H9 (cell line): ENCODE measurements around the gene SEMA6A. TPM values are rescaled to one million over a fixed set of nuclear protein-coding genes. Genes with fewer than 3 reads are reported as not detected.

Experiments used
- DNase-seq: peaks from one replicate; pipeline ENCODE4 v3.0.0-alpha.2; 2017
- H2AFZ ChIP-seq: one replicate; pipeline ENCODE4 v1.6.1; 2013; ENCODE audit warnings: mild to moderate bottlenecking, low read length, control low read depth, moderate library complexity
- H2AK5ac ChIP-seq: 2 replicates; pipeline ENCODE4 v1.6.1; 2013; ENCODE audit warnings: low read length, control low read depth, mixed read lengths; ENCODE audit not compliant: insufficient read length
- H2BK120ac ChIP-seq: one replicate; pipeline ENCODE4 v1.6.1; 2013; ENCODE audit warnings: low read depth, mild to moderate bottlenecking, low read length, control low read depth, inconsistent platforms; ENCODE audit not compliant: poor library complexity, severe bottlenecking
- H2BK12ac ChIP-seq: 2 replicates; pipeline ENCODE4 v1.6.1; 2013; ENCODE audit warnings: low read length, control low read depth, mixed read lengths, low read depth; ENCODE audit not compliant: insufficient read length
- H2BK15ac ChIP-seq: 2 replicates; pipeline ENCODE4 v1.6.1; 2013; ENCODE audit warnings: low read depth, low read length, control low read depth
- H2BK20ac ChIP-seq: one replicate; pipeline ENCODE4 v1.6.1; 2013; ENCODE audit warnings: low read depth, mild to moderate bottlenecking, low read length, control low read depth, inconsistent platforms; ENCODE audit not compliant: poor library complexity, severe bottlenecking
- H2BK5ac ChIP-seq: 2 replicates; pipeline ENCODE4 v1.6.1; 2013; ENCODE audit warnings: low read length, control low read depth, mixed read lengths; ENCODE audit not compliant: insufficient read length
- H3K14ac ChIP-seq: 2 replicates; pipeline ENCODE4 v1.6.1; 2013; ENCODE audit warnings: low read length, control low read depth; ENCODE audit not compliant: insufficient read depth
- H3K18ac ChIP-seq: 2 replicates; pipeline ENCODE4 v1.6.1; 2013; ENCODE audit warnings: low read depth, mild to moderate bottlenecking, mixed read lengths, low read length, control low read depth; ENCODE audit not compliant: insufficient read length
- H3K23ac ChIP-seq: 2 replicates; pipeline ENCODE4 v1.6.1; 2013; ENCODE audit warnings: low read length, control low read depth, mixed read lengths, low read depth; ENCODE audit not compliant: insufficient read length
- H3K23me2 ChIP-seq: 2 replicates; pipeline ENCODE4 v1.6.1; 2013; ENCODE audit warnings: low read depth, mild to moderate bottlenecking, mixed read lengths, low read length, control low read depth; ENCODE audit not compliant: insufficient read length, poor library complexity, severe bottlenecking
- H3K27ac ChIP-seq: 2 replicates; pipeline ENCODE4 v1.5.1; 2013; ENCODE audit warnings: low read length, control low read depth, mixed read lengths, low read depth; ENCODE audit not compliant: insufficient read length
- H3K27me3 ChIP-seq: 2 replicates; pipeline ENCODE4 v1.6.1; 2013; ENCODE audit warnings: low read length, control low read depth, inconsistent platforms; ENCODE audit not compliant: insufficient read depth
- H3K4ac ChIP-seq: 2 replicates; pipeline ENCODE4 v1.6.1; 2013; ENCODE audit warnings: low read depth, mild to moderate bottlenecking, control low read depth, inconsistent platforms, low read length, moderate library complexity
- H3K4me1 ChIP-seq: 2 replicates; pipeline ENCODE4 v1.6.1; 2013; ENCODE audit warnings: low read length, control low read depth, inconsistent platforms; ENCODE audit not compliant: insufficient read depth
- H3K4me2 ChIP-seq: 2 replicates; pipeline ENCODE4 v1.6.1; 2013; ENCODE audit warnings: low read length, control low read depth, mixed read lengths; ENCODE audit not compliant: insufficient read length, insufficient read depth
- H3K56ac ChIP-seq: 2 replicates; pipeline ENCODE4 v1.6.1; 2013; ENCODE audit warnings: low read depth, mild to moderate bottlenecking, mixed read lengths, low read length, control low read depth; ENCODE audit not compliant: insufficient read length
- H3K79me1 ChIP-seq: 2 replicates; pipeline ENCODE4 v1.6.1; 2013; ENCODE audit warnings: low read depth, mild to moderate bottlenecking, moderate library complexity, low read length, control low read depth, inconsistent platforms; ENCODE audit not compliant: insufficient read depth, poor library complexity, severe bottlenecking
- H3K79me2 ChIP-seq: 2 replicates; pipeline ENCODE4 v1.6.1; 2013; ENCODE audit warnings: low read length, control low read depth, inconsistent platforms; ENCODE audit not compliant: insufficient read depth
- H3K9ac ChIP-seq: 2 replicates; pipeline ENCODE4 v1.6.1; 2013; ENCODE audit warnings: low read length, control low read depth, mixed read lengths; ENCODE audit not compliant: insufficient read length; ENCODE audit errors: extremely low read depth
- H3K9me3 ChIP-seq: one replicate; pipeline ENCODE4 v1.6.1; 2013; ENCODE audit warnings: low read depth, low read length, inconsistent platforms; ENCODE audit not compliant: control insufficient read depth
- H3T11ph ChIP-seq: one replicate; pipeline ENCODE4 v1.6.1; 2013; ENCODE audit warnings: mild to moderate bottlenecking, low read length, control low read depth, inconsistent platforms
- H4K20me1 ChIP-seq: one replicate; pipeline ENCODE4 v1.6.1; 2013; ENCODE audit not compliant: control insufficient read depth, insufficient read length, insufficient read depth
- H4K5ac ChIP-seq: 2 replicates; pipeline ENCODE4 v1.6.1; 2013; ENCODE audit warnings: low read depth, mild to moderate bottlenecking, mixed read lengths, low read length, control low read depth; ENCODE audit not compliant: insufficient read length
- H4K8ac ChIP-seq: replicated peaks from 2 replicates; pipeline ENCODE4 v1.6.1; 2013; ENCODE audit warnings: low read length, control low read depth, mixed read lengths, low read depth; ENCODE audit not compliant: insufficient read length
- H4K91ac ChIP-seq: 2 replicates; pipeline ENCODE4 v1.6.1; 2013; ENCODE audit warnings: low read depth, mild to moderate bottlenecking, moderate library complexity, mixed read lengths, low read length, control low read depth; ENCODE audit not compliant: insufficient read length
- H3K27ac Mint-ChIP-seq, 3 experiments: 2 replicates in 2 of 3; 3 replicates in 1 of 3; pipeline ENCODE4 v1.8.0; 2020 to 2021; ENCODE audit warnings: mixed read lengths in 3 of 3, mild to moderate bottlenecking in 1 of 3, moderate library complexity in 1 of 3
- H3K27me3 Mint-ChIP-seq: 2 replicates; pipeline ENCODE4 v1.8.0; 2021; ENCODE audit warnings: low read depth, mild to moderate bottlenecking, moderate library complexity, mixed read lengths
- H3K36me3 Mint-ChIP-seq, 3 experiments: 2 replicates in 2 of 3; 3 replicates in 1 of 3; pipeline ENCODE4 v1.8.0; 2020 to 2021; ENCODE audit warnings: low read depth in 3 of 3, mixed read lengths in 3 of 3; ENCODE audit not compliant: insufficient read depth in 1 of 3
- H3K4me1 Mint-ChIP-seq, 2 experiments: 2 replicates each; pipeline ENCODE4 v1.8.0; 2020; ENCODE audit warnings: mixed read lengths in 2 of 2
- H3K4me3 Mint-ChIP-seq, 2 experiments: 2 replicates in 1 of 2; 3 replicates in 1 of 2; pipeline ENCODE4 v1.8.0; 2020 to 2021; ENCODE audit warnings: mild to moderate bottlenecking in 2 of 2, mixed read lengths in 2 of 2, moderate library complexity in 1 of 2
- H3K9me3 Mint-ChIP-seq, 2 experiments: 2 replicates in 1 of 2; 3 replicates in 1 of 2; pipeline ENCODE4 v1.8.0; 2020; ENCODE audit warnings: mild to moderate bottlenecking in 2 of 2, mixed read lengths in 2 of 2, moderate library complexity in 1 of 2
- CTCF ChIP-seq: fragments of 200-600 bp; sonication (generic); conservative IDR thresholded peaks from 3 replicates; pipeline ENCODE4 v1.8.0; 2021; ENCODE audit warnings: antibody characterized with exemption, mild to moderate bottlenecking
- WGBS: extraction: QIAGEN DNeasy Blood & Tissue Kit; methylation state at CpG from one replicate; pipeline ENCODE4 v1.1.7; 2013; ENCODE audit warnings: missing lambda C conversion rate, low lambda C conversion rate, mixed read lengths; ENCODE audit not compliant: insufficient read length; ENCODE audit errors: extremely low coverage; 5-methylcytosine and 5-hydroxymethylcytosine counted together
- total RNA-seq: library from RNA; stranded (reverse); gene quantifications from 2 replicates; pipeline ENCODE4 v1.2.1, GENCODE V29; 2021

The SEMA6A gene
- total RNA-seq, 1 experiment from 2014 or later: 354 TPM

- no peak overlapping the region for H2AFZ ChIP-seq
- Mint-ChIP-seq H3K9me3 (no peaks in the 10 kb centered on the region), H3K27me3 (no peaks in the 10 kb centered on the region; the same call in 1 of the 2 replicates), H3K4me1 (peaks cover 19 to 21% of the 10 kb centered on the region in 2 experiments), H3K4me3 (no peak overlapping the region), H3K27ac (no peak overlapping the region), H3K36me3 (no peaks in the 10 kb centered on the region; a peak in 1 of 7 replicates)
- no peak overlapping the region for H2BK5ac ChIP-seq
- H4K20me1 ChIP-seq: no peaks in the 10 kb centered on the region
- no peak overlapping the region for H3K4ac ChIP-seq
- H3K23me2 ChIP-seq: no peaks in the 10 kb centered on the region
- H4K8ac ChIP-seq: no peak overlapping the region
- TF ChIP-seq CTCF: no peak
- H3K4me2 ChIP-seq: no peak overlapping the region
- H3K4me1 ChIP-seq: no peaks in the 10 kb centered on the region; the same call in 1 of the 2 replicates
- H2BK120ac ChIP-seq: no peak overlapping the region
- H3K23ac ChIP-seq: no peak overlapping the region
- no peaks in the 10 kb centered on the region for H3K79me1 ChIP-seq
- H3K14ac ChIP-seq: no peak overlapping the region
- H4K5ac ChIP-seq: no peak overlapping the region
- no peaks in the 10 kb centered on the region for H3K9me3 ChIP-seq
- no peak overlapping the region for H2BK15ac ChIP-seq
- H3K27ac ChIP-seq: no peak overlapping the region
- H3K27me3 ChIP-seq: no peaks in the 10 kb centered on the region
- H2BK20ac ChIP-seq: no peak overlapping the region
- no peak overlapping the region for H3K9ac ChIP-seq
- no peak for DNase-seq
- H3K79me2 ChIP-seq: no peaks in the 10 kb centered on the region
- H3T11ph ChIP-seq: no peak overlapping the region
- no peak overlapping the region for H3K18ac ChIP-seq
- no CpG with 5 or more reads among the region's 1 CpG for WGBS
- no peak overlapping the region for H4K91ac ChIP-seq
- H3K56ac ChIP-seq: no peak overlapping the region
- H2BK12ac ChIP-seq: no peak overlapping the region
- H2AK5ac ChIP-seq: no peak overlapping the region
These were observed 42.3 kb upstream of the SEMA6A start for GRCh38 chr5:116616876-116617275.
